GM10847 (cell line): ENCODE measurements around the gene INPP5B.

Experiments
- POLR2A ChIP-seq: IDR thresholded peaks from 2 replicates; pipeline ENCODE4 v1.6.1; 2011; ENCODE audit not compliant: insufficient read length; ENCODE audit errors: extremely low read depth

Gene INPP5B

GRCh38 chr1:37930246-37931101 is 16.4 kb downstream of the INPP5B start:
- no peak for TF ChIP-seq POLR2A

DNA sequence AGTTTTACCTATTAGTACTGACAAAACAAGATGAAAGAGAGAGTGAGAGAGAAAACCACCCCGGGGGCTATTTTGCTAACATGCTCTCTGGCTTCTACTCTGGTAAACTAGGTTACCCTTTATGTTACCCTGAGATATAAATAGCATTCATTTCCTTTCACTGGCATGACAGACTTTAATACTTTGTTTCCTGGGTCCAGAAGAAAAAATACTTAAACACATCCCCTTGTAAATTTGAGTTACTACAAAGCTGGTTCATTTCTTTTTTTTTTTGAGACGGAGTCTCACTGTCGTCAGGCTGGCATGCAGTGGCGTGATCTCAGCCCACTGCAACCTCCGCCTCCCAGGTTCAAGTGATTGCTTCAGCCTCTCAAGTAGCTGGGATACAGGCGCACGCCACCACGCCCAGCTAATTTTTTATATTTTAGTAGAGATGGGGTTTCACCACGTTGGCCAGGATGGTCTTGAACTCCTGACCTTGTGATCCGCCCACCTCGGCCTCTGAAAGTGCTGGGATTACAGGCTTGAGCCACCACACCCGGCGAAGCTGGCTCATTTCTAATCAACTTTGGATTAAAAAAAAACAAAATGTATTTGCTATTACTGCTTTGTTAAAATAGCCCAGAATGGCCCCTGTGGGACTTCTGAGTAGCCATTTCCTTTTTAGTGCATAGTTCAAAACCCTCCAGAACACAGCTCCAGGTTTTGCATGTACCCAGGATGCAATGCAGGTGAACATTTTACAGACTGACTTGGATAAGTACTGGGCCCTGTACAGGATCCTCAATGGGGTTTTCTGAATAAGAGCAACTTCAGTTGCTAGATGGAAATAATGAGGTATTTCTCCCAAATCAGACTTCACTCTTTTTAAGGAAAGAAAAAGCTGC is 20.6 kb downstream of the INPP5B start:
- TF ChIP-seq POLR2A, result no peak

DNA sequence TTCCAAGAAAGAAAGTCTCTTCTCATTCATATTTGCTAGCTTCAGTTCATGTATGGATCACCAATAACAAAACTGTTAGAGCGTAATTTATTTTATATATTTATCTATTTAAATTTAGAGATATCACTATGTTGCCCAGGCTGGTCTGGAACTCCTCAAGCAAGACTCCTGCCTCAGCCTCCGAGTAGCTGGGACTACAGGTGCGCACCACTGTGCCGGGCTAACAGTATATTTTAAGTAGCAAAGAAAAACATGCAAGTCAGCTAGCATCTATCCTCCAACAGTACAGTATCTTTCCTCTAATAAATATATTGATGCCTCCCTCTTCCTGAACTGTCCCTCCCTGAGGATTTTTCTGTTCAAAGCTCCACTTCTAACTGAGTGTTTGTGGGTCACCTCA is 21.5 kb downstream of the INPP5B start:
- TF ChIP-seq POLR2A, result no peak

- TF ChIP-seq POLR2A, result no peak
Observed at GRCh38 chr1:37923551-37923889, 23.3 kb downstream of the INPP5B start.

- TF ChIP-seq POLR2A, result no peak
Observed at GRCh38 chr1:37922767-37923550, 23.9 kb downstream of the INPP5B start.

GRCh38 chr1:37919277-37919676 is 27.6 kb downstream of the INPP5B start:
- TF ChIP-seq POLR2A, result no peak

DNA sequence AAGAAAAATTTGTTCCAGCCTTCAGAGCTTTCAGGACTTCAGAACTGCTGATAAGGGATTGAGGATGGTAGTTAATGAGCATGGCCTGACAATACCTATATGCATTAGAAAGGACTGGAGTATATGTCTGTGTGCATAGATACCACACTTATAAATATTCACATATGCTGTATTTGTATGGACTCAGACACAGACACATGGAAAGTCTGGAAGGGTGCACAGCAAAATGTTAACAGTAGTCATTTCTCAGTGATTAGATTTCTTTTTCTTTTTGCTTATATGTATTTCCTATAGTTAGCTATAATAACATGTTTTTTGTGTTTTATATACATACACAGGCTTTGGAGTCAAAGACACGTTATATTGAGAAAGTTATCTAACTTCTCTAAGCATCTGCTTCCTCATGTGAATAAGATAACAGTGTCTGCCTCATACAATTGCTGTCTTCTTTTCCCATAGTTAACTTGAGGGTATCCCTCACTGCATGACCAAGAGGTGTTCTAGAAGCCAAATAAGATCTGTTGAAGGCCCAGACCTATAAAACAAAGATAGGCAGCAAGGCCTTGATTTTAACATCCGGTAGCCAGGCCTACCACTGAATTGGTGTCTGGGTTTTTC is 31.3 kb downstream of the INPP5B start:
- TF ChIP-seq POLR2A, result no peak

DNA sequence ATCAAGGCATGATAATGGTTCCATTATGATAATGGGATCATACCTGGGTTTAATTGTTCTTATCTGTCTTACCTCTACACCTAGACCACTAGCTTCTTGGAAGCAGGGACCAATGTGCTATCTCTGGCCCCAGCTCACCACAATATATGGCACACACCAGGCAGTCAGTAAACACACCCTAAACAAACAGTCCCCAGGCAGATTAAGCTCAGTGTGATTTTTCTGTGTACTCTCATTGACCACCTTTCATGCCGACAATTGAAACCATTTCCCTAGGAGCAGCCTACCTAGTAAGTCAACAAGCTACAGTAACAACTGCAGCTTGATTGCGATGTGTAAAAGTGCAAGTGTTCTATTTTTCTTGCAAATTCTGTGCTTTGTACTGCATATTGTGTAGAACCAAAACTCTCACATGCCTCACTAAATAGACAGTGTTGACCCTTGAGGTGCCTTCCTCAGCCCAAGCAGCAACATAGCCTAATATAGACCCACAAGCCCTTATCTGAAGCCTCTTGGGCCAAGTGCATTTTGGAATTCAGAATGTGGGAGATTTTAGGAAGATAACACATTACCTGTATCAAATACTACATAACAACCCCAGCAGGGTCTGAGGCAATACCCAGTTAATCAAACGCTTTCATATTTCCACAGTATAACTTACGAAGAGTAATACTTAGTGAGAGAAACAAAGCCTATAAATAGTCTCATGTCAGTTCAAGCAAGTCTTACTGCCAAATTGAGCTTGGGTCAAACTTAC is 32.0 kb downstream of the INPP5B start:
- no peak for TF ChIP-seq POLR2A

DNA sequence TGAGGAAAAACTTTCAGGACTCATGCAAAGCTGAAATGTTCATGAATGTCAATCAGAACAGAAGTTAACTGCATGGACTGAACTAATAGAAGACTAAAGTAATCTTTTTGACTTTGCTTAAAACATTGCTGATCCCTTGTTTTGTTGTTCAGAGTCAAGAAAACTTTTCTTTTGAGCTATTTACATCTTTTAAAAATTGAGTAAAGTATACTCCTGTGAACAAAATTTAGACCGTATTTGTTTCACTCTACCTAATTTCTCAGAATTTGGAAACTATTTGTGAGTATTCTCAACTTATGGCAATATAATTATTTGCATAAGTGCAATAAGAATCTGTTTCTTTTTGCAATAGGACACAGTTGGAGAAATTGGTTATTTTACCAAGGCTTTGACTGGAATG is 41.1 kb downstream of the INPP5B start:
- no peak for TF ChIP-seq POLR2A

GRCh38 chr1:37902983-37903382 is 43.9 kb downstream of the INPP5B start:
- no peak for TF ChIP-seq POLR2A

- TF ChIP-seq POLR2A, result no peak
Observed at GRCh38 chr1:37901893-37902225, 45.0 kb downstream of the INPP5B start.

DNA sequence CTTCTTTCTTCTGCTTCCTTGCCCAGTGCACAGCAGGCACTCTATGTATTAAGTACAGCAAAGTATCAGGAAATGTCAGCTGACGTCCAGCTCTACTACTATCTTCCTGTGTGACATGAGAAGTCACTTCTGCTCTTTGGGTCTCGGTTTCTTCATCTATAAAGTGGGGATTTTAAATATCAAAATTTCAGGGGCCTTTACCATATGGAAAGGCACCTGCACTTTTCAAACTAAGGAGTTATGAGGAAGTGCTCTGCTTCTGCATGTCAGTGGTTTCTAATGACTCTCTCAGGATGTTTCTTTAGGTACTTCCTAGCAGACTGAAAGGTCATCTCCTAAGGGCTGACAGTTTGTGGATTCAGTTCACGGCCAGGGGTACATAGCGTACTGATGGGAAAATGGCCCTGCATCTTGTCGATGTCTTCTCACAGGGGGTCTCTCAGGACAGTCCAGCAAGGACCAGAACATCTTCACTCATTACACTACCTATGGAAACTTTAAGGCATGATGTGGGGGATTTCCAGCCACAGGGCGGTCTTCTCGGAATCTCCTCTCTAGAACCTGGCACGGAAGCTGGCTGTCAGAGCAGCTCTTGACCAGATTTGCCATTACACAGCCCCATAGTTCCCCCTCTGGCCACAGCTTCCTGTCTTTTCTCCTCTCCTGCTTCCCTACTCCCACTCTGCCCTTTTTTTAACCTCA is 45.5 kb downstream of the INPP5B start:
- no peak for TF ChIP-seq POLR2A

DNA sequence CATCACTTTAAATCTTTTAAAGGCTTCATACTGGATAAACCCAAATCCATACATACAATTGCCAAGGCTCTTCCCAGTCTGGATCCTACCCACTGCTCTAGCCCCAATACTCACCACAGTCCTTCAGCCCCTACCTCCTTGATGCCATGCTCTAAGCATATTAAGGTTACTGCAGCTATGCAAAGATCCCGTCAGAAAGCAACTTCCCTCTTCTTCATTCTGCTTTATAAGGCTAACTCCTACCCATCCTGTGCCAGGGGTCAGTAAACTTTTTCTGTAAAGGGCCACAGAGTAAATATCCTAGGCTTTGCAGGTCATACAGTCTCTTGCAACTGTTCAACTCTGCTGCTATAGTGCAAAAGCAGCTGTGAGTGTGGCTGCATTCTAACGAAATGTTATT is 53.2 kb downstream of the INPP5B start:
- TF ChIP-seq POLR2A, result no peak
